Nucleus accumbens (tissue), 56 donors: ENCODE results near the gene CYSTM1.

Source experiments
- DNase-seq, 56 donors: peaks; one replicate each; lab custom pipeline; 2025; lab: John Stamatoyannopoulos, UW

Gene CYSTM1

GRCh38 chr5:140174465-140175366 lies at the start of gene CYSTM1:
CYSTM1 (plus strand) TSS chr5:140175188; CDS start chr5:140194466, 19,278 bp downstream.
- peak; percentile 53 to 97 (median 87) for DNase-seq

GRCh38 chr5:140125637-140126036 lies 49.4 kb upstream of the CYSTM1 start, which contains the start of gene IGIP:
IGIP (plus strand) TSS chr5:140125937; CDS start chr5:140128477, 2,540 bp downstream.
- no peak for DNase-seq

- no peak for DNase-seq
These were observed 48.5 kb upstream of the CYSTM1 start for GRCh38 chr5:140126315-140127012.

GRCh38 chr5:140128376-140128775 lies 46.6 kb upstream of the CYSTM1 start:
- no peak for DNase-seq

GRCh38 chr5:140130949-140131733 lies 43.8 kb upstream of the CYSTM1 start:
- no peak for DNase-seq

GRCh38 chr5:140131967-140132409 lies 43.0 kb upstream of the CYSTM1 start:
- no peak for DNase-seq

GRCh38 chr5:140133514-140134167 lies 41.3 kb upstream of the CYSTM1 start:
- no peak for DNase-seq

- no peak for DNase-seq
These were observed 40.6 kb upstream of the CYSTM1 start for GRCh38 chr5:140134277-140134935.

- DNase-seq = no peak
These were observed 39.9 kb upstream of the CYSTM1 start for GRCh38 chr5:140135127-140135526.

GRCh38 chr5:140136624-140137023 lies 38.4 kb upstream of the CYSTM1 start:
- no peak for DNase-seq

- DNase-seq = no peak
These were observed 34.6 kb upstream of the CYSTM1 start for GRCh38 chr5:140140435-140140834.

GRCh38 chr5:140141241-140141640 lies 33.7 kb upstream of the CYSTM1 start:
- DNase-seq = no peak

- DNase-seq = no peak
These were observed 32.7 kb upstream of the CYSTM1 start for GRCh38 chr5:140142246-140142645.

- DNase-seq = no peak
These were observed 32.1 kb upstream of the CYSTM1 start for GRCh38 chr5:140142856-140143255.

- no peak for DNase-seq
These were observed 31.3 kb upstream of the CYSTM1 start for GRCh38 chr5:140143521-140144258.

- no peak for DNase-seq
These were observed 29.7 kb upstream of the CYSTM1 start for GRCh38 chr5:140145256-140145655.

- DNase-seq = peak in 31 of 56 donors; percentile 7 to 77 (median 34)
These were observed 29.0 kb upstream of the CYSTM1 start for GRCh38 chr5:140145818-140146522.

GRCh38 chr5:140146523-140146842 lies 28.5 kb upstream of the CYSTM1 start:
- no peak for DNase-seq
